ENCODE data around the gene GRAMD2B.
"Not testable (repeated sequence)": the region's sequence is repeated elsewhere in the genome, so short reads cannot be mapped to it uniquely, and the experiment has no call there.

The GRAMD2B gene

DNA sequence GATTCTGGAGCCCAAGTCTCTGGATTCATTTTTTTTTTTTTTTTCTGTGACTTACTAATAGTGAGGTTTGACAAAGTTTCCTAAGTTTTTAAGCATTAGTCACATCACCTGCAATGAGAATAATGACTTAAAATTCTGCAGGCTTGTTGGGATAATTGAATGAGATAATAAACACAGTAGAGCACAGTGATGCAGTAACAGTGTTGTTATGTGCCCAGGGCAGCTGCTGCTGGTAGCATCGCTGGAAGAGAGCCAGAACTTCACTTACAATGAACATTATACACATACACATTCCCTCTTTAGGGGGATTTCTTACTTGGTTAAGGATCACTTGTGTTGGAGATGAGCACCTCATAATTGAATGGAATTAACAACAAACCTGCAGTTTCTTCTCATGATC lies 92.9 kb downstream of the GRAMD2B start:
- peak; percentile 36 for DNase-seq

- DNase-seq = no peak
Observed at GRCh38 chr5:126516852-126517251, 93.6 kb downstream of the GRAMD2B start.

DNA sequence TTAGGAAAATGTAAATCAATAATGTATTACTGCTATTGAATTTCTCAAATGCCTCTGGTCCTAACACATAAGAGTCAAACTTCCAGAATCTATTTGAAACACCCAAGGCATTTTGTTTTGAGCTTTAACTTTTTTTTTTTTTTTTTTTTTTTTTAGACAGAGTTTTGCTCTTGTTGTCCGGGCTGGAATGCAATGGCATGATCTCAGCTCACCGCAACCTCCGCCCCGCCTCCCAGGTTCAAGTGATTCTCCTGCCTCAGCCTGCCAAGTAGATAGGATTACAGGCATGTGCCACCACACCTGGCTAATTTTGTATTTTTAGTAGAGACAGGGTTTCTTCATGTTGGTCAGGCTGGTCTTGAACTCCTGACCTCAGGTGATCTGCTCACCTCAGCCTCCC lies 96.0 kb downstream of the GRAMD2B start:
- not testable (repeated sequence) for DNase-seq

GRCh38 chr5:126519637-126520592 lies 96.7 kb downstream of the GRAMD2B start:
- DNase-seq = no peak

DNA sequence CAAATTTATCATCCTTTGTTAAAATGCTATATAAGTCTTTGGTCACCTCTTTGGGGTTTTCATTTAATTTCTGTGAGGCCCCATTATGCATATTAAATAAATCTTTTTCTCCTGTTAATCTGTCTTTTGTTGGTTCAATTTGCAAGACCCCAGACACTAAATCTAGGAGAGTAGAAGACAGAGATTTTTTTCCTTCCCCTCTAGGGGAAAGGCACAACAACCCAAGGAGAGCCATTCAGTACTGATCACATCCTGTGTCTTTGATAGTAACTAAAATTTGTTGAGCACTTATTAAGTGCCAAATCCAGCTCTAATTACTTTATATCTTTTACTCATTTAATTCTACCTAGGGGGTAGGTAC lies 97.4 kb downstream of the GRAMD2B start:
- no peak for DNase-seq

GRCh38 chr5:126521130-126521529 lies 97.9 kb downstream of the GRAMD2B start:
- DNase-seq = no peak

GRCh38 chr5:126523818-126524510 lies 100.8 kb downstream of the GRAMD2B start:
- no peak for DNase-seq

GRCh38 chr5:126525630-126526245 lies 102.5 kb downstream of the GRAMD2B start:
- DNase-seq = no peak

DNA sequence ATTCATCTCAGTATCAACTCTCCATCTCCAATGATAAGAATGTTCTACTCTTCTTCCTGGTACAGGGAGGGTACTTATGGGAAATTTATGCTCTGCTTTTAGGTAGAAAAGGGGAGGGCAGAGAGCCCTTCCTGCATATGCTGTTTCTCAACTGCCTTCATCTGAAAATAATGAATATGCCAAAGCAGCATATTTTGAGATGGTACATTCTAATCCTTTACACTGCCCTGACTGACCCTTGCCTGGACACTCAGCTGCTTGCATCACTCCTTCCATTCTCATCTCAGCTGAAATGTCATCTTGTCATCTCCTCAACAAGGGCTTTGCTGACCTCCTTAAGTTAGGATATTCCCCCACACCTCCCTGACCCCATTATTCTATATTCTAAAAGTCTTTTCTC lies 103.3 kb downstream of the GRAMD2B start:
- no peak for DNase-seq

DNA sequence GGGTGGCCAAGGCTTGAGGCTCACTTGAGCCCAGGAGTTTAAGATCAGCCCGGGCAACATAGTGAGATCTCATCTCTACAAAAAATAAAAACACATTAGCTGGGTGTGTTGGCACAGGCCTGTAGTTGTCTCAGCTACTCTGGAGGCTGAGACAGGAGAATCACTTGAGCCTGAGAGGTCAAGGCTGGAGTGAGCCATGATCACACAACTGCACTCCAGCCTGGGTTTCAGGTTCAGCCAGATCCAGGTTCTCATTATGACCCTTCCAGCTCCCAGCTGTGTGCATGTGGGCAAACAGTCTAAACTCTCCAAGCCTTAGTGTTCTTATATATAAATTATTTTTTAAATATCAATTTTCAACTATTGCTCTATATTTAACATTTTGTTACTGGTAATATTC lies 103.9 kb downstream of the GRAMD2B start:
- DNase-seq = no peak

- peak; percentile 34 for DNase-seq
Observed at GRCh38 chr5:126527892-126528291, 104.7 kb downstream of the GRAMD2B start.

GRCh38 chr5:126531543-126532120 lies 108.4 kb downstream of the GRAMD2B start:
- no peak for DNase-seq

DNA sequence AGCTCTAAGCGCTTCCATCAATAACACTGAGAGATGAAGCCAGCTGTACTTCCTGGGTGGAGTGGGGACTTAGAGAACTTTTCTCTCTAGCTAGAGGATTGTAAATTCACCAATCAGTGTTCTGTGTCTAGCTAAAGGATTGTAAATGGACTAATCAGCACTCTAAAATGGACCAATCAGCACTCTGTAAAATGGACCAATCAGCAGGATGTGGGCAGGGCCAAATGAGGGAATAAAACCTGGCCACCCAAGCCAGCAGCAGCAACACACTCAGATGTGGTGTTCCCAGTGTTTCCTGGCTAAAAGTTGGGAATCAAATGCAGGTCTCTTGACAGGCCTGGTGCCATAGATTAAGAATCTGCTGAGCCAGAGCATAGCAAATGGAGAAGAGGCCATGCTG lies 111.3 kb downstream of the GRAMD2B start:
- no peak for DNase-seq

- DNase-seq = no peak
Observed at GRCh38 chr5:126535856-126536545, 112.8 kb downstream of the GRAMD2B start.

DNA sequence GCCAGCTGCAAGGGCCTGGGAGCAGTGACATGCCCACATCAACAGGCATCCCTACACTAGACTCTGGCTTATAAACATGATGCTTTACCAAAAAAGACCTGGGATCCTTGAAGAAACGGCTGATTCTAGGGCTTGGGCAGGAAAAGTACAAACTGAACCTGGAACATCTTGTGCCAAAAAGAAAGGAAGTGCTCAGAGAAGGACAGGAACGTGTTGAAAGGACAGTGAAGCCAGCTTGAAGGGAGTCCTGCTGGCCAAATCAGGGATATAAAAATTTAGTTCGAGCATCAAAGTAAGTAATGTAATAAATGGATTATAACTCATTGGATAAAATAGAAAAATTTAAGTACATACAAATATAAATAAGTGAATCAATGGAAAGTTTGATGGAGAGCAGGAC lies 113.7 kb downstream of the GRAMD2B start:
- DNase-seq = no peak

- DNase-seq = no peak
Observed at GRCh38 chr5:126538579-126538978, 115.4 kb downstream of the GRAMD2B start.

DNA sequence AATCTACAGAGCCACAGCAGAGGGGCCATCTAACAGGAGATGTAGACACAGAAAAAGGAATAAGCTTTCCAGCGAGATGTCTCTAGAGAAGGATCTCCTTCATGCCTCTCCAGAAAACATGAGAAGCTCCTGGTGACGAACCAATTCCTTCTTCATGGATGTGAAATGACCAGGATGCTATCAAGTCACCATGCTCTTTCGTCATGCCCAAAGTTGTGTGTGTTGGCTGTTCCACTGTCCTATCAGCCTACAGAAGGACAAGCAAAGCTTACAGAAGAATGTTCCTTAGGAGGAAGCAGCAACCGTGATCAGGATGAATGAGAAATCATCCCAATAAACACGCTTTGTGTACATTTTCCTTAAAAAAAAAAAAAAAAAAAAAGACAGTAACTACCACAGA lies 117.4 kb downstream of the GRAMD2B start:
- no peak for DNase-seq

DNA sequence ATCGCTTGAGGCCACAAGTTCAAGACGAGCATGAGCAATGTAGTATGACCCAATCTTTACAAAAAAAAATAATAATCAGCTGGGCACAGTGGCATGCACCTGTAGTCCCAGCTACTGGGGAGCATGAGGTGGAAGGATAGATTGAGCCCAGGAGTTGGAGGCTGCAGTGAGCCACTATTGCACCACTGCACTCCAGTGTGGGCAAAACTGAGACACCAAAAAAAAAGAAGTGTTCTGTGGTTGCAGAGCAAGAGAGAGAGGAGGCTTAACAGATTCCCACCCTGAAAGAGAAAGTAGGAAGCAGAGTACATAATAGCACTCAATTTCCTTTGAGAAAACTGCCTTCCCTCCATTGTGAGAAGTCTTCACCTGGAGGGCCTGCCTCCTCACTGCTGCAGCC lies 119.2 kb downstream of the GRAMD2B start:
- no peak for DNase-seq

DNA sequence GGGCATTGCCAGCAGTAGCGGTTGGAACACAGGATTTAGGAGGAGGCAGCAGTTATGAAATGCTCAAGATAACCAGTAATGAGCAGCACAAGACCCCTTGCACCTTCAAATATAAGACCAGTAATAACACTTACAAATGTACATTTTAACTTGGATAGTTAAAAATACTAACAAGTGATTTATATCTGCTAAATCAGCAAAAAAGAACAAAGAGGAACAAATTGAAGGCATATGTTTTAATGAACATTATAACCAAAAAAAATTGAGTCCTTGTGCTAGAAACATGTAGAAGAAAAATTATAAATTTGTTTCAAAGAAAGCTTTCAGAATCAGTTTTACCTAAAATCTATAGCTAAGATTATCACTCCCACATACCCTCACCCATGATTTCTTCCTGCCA lies 119.8 kb downstream of the GRAMD2B start:
- DNase-seq = no peak

GRCh38 chr5:126543660-126544059 lies 120.5 kb downstream of the GRAMD2B start:
- DNase-seq = no peak
